ENCODE results near the gene MVK.

DNA sequence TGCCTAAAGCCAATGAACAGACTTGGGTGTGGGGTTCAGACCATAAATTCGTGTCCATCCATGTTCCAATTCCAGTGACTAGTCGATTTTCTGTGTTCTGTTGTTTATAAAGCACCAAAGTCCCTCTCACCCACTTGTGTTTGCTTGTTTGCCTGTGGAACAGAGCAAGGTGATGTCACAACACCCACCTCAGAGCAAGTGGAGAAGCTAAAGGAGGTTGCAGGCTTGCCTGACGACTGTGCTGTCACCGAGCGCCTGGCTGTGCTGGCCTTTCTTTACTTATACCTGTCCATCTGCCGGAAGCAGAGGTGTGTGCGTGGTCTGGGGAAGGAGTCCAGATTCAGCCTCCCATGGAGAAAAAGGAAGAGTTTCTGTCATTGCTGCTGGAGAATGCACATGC, 6.0 kb downstream of the MVK start:
- TF ChIP-seq, protein P1, sequence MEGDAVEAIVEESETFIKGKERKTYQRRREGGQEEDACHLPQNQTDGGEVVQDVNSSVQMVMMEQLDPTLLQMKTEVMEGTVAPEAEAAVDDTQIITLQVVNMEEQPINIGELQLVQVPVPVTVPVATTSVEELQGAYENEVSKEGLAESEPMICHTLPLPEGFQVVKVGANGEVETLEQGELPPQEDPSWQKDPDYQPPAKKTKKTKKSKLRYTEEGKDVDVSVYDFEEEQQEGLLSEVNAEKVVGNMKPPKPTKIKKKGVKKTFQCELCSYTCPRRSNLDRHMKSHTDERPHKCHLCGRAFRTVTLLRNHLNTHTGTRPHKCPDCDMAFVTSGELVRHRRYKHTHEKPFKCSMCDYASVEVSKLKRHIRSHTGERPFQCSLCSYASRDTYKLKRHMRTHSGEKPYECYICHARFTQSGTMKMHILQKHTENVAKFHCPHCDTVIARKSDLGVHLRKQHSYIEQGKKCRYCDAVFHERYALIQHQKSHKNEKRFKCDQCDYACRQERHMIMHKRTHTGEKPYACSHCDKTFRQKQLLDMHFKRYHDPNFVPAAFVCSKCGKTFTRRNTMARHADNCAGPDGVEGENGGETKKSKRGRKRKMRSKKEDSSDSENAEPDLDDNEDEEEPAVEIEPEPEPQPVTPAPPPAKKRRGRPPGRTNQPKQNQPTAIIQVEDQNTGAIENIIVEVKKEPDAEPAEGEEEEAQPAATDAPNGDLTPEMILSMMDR (optimal IDR thresholded peaks at IDR 0.05 in 1 of 3, IDR thresholded peaks at IDR 0.05 in 1 of 3, conservative IDR thresholded peaks at IDR 0.05 in 1 of 3; ENCODE audit: extremely low read depth in 1 of 3, insufficient read depth in 2 of 3, low read length in 3 of 3) = no peak
- no peak for TF ChIP-seq EZH2 (IDR thresholded peaks at IDR 0.05; ENCODE audit: low read length)
